ENCODE measurements around the gene SALL1.

SALL1 gene

GRCh38 chr16:51107742-51108141 lies 43.3 kb downstream of the SALL1 start:
- no peak for DNase-seq

GRCh38 chr16:51106535-51106934 lies 44.5 kb downstream of the SALL1 start:
- no peak for DNase-seq

- no peak for DNase-seq
Measured at GRCh38 chr16:51103590-51103989, 47.5 kb downstream of the SALL1 start.

GRCh38 chr16:51097729-51098128 lies 53.3 kb downstream of the SALL1 start:
- no peak for DNase-seq

GRCh38 chr16:51095890-51096626 lies 55.0 kb downstream of the SALL1 start:
- no peak for DNase-seq

GRCh38 chr16:51095084-51095881 lies 55.8 kb downstream of the SALL1 start:
- DNase-seq = no peak

GRCh38 chr16:51093726-51094280 lies 57.3 kb downstream of the SALL1 start:
- no peak for DNase-seq

All from AML-193 (cell line).